Stomach (tissue), 9 donors: ENCODE data around the gene PPM1E. TPM values are rescaled to one million over a fixed set of nuclear protein-coding genes. Genes with fewer than 3 reads are reported as not detected.

Experiments used
- DNase-seq, 2 donors: peaks; one replicate each; pipeline versions ENCODE4 v3.0.0 to v3.0.0-alpha.2; 2013 to 2019
- H3K27ac ChIP-seq, 5 donors: fragments of 200-600 bp in 4 of 5; sonication (generic) in 4 of 5; one replicate each; pipeline ENCODE4 v1.5.1; 2013 to 2019; ENCODE audit warnings: mild to moderate bottlenecking in 1 of 5, moderate library complexity in 1 of 5
- H3K27me3 ChIP-seq, 3 donors: fragments of 200-600 bp; sonication (generic); one replicate each; pipeline ENCODE4 v1.5.1; 2017 to 2019; ENCODE audit warnings: mixed run types in 1 of 3
- H3K36me3 ChIP-seq, 4 donors: fragments of 200-600 bp; sonication (generic); 1 replicate in 3 of 4; 2 replicates in 1 of 4; pipeline ENCODE4 v1.5.1; 2016 to 2019
- H3K4me1 ChIP-seq, 4 donors: fragments of 200-600 bp; sonication (generic); one replicate each; pipeline ENCODE4 v1.5.1; 2016 to 2019
- H3K4me3 ChIP-seq, 4 donors: fragments of 200-600 bp; sonication (generic) in 3 of 4; one replicate each; pipeline ENCODE4 v1.5.1; 2016 to 2019; ENCODE audit warnings: mild to moderate bottlenecking in 1 of 4
- H3K9me3 ChIP-seq, 4 donors: fragments of 200-600 bp; sonication (generic); one replicate each; pipeline ENCODE4 v1.5.1; 2016 to 2019
- CTCF ChIP-seq, 7 experiments: fragments of 450-650 bp in 4 of 7; fragments of 200-600 bp in 3 of 7; sonication (generic) in 3 of 7; IDR thresholded peaks; one replicate each; pipeline ENCODE4 v1.5.1; 2016 to 2019; ENCODE audit warnings: antibody characterized with exemption in 7 of 7, control low read depth in 2 of 7, mild to moderate bottlenecking in 1 of 7
- EP300 ChIP-seq: sonication (generic); formaldehyde crosslinking; IDR thresholded peaks from one replicate; pipeline ENCODE4 v1.6.1; 2017; ENCODE audit warnings: antibody characterized with exemption
- POLR2A ChIP-seq, 4 donors: fragments of 450-650 bp; IDR thresholded peaks; one replicate each; pipeline ENCODE4 v1.6.1; 2016; ENCODE audit warnings: antibody characterized with exemption in 4 of 4, control low read depth in 2 of 4, mild to moderate bottlenecking in 1 of 4, moderate library complexity in 1 of 4
- POLR2AphosphoS5 ChIP-seq, 3 donors: sonication (generic); formaldehyde crosslinking; IDR thresholded peaks; one replicate each; pipeline ENCODE4 v1.6.1; 2016; ENCODE audit warnings: antibody characterized with exemption in 3 of 3
- WGBS, 5 donors: extraction: QIAGEN DNeasy Blood & Tissue Kit in 3 of 5; methylation state at CpG; one replicate each; pipeline versions ENCODE4 v1.1.5 to v1.1.7; 2013 to 2018; 5-methylcytosine and 5-hydroxymethylcytosine counted together
- intact Hi-C: fragments of 100-400 bp; cut with DNase I; formaldehyde crosslinking; loops from one replicate; pipeline ENCODE4 v1.15.1; 2023; ENCODE audit warnings: low total_unique reads
- polyA plus RNA-seq, 3 donors: library from polyadenylated mRNA; stranded (reverse); fragments of 200-250 nt; gene quantifications; one replicate each; pipeline ENCODE4 v1.2.3, GENCODE V29; 2013
- total RNA-seq, 5 donors: library from RNA; depleted of rRNA; stranded (reverse); fragments of >200 nt; gene quantifications; one replicate each; pipeline versions ENCODE4 v1.1.0 to v1.2.3, GENCODE V29; 2014 to 2016
- donor health status: healthy with polysubstance abuse.
- donor health status: Bipolar disorder and iron deficiency.
- donor health status: healthy.

The PPM1E gene
- total and polyA plus RNA-seq, 8 donors, result 0.08 to 0.92 (median 0.15) TPM; not detected in 3

GRCh38 chr17:58913971-58914769 is 158.5 kb downstream of the PPM1E start:
- Histone ChIP-seq H3K27ac (no peak overlapping the region), H3K36me3 (no peaks in the 10 kb centered on the region), H3K4me3 (no peak overlapping the region), H3K4me1 (no peaks in the 10 kb centered on the region), H3K9me3 (peaks cover 0 to 33% (median 24%) of the 10 kb centered on the region in 4 donors), H3K27me3 (peaks cover 0 to 5% (median 0%) of the 10 kb centered on the region in 3 donors)
- intact Hi-C loops, result no loop called here
- TF ChIP-seq POLR2A (IDR thresholded peaks at IDR 0.05) (no peak), POLR2AphosphoS5 (IDR thresholded peaks at IDR 0.05) (no peak), CTCF (IDR thresholded peaks at IDR 0.05) (no peak), EP300 (no peak)
- DNase-seq, result no peak
- WGBS, 5 donors, result 61 to 68% (median 67%) methylated on average over 2 of the region's 2 CpGs

DNA sequence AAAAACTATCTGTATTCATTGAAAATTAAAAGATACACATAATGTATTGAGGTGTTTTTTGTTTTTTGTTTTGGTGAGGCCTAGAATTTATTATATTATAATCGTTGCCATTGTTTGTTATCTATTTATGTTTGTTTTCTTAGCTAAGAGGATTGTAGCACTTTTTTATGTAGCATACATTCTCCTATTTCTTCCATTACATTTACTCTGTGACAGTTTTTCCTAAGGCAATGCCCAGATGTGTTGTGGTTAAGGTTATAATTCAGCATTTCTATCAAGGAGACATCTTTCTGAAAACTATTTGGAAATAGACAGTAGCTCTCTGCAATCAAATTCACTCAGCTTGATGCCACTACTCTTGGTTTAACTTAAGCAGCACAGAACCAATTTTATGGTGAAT is 161.6 kb downstream of the PPM1E start:
- Histone ChIP-seq H3K27me3 (peaks cover 0 to 5% (median 0%) of the 10 kb centered on the region in 3 donors), H3K4me1 (no peaks in the 10 kb centered on the region), H3K9me3 (peaks cover 0 to 9% (median 6%) of the 10 kb centered on the region in 4 donors), H3K36me3 (no peaks in the 10 kb centered on the region), H3K4me3 (no peak overlapping the region), H3K27ac (no peak overlapping the region)
- intact Hi-C loops, result no loop called here
- DNase-seq, result no peak
- WGBS, 5 donors, result 70 to 90% (median 76%) methylated on average over 1 of the region's 1 CpG
- no peak for TF ChIP-seq CTCF (IDR thresholded peaks at IDR 0.05)
- TF ChIP-seq EP300, result no peak
- no peak for TF ChIP-seq POLR2AphosphoS5 (IDR thresholded peaks at IDR 0.05)
- no peak for TF ChIP-seq POLR2A (IDR thresholded peaks at IDR 0.05)

DNA sequence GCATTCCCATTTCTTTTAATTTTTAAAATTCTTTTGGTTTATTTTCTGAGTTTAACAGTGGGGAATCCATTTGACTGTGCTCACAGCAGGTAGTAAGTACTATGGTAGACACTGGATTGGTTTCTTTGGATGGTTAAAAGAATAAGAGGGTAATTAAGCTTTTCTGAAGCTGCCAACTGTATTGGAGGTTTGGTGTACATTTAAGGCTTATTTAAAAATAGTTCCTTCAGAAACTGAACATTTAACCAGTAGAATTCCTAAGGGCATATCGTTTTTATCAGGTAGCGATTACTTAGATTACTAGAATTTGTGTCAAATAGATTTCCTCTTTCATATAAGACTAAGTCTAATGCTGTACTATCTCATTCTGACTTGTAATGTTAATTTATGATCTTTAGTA is 162.4 kb downstream of the PPM1E start:
- H3K36me3 ChIP-seq, result no peaks in the 10 kb centered on the region
- TF ChIP-seq POLR2A (IDR thresholded peaks at IDR 0.05) (no peak), EP300 (no peak), POLR2AphosphoS5 (IDR thresholded peaks at IDR 0.05) (no peak), CTCF (IDR thresholded peaks at IDR 0.05) (no peak)
- H3K4me1 ChIP-seq, result no peaks in the 10 kb centered on the region
- no peak overlapping the region for H3K4me3 ChIP-seq
- H3K27me3 ChIP-seq, result peaks cover 0 to 5% (median 0%) of the 10 kb centered on the region in 3 donors
- WGBS, 5 donors, result 74 to 80% (median 76%) methylated on average over 2 of the region's 2 CpGs
- intact Hi-C loops, result no loop called here
- H3K27ac ChIP-seq, result no peak overlapping the region
- H3K9me3 ChIP-seq, result peaks cover 0 to under 1% (median 0%) of the 10 kb centered on the region in 4 donors
- no peak for DNase-seq

GRCh38 chr17:58918884-58919283 is 163.2 kb downstream of the PPM1E start:
- peaks cover 0 to 5% (median 0%) of the 10 kb centered on the region in 3 donors for H3K27me3 ChIP-seq
- DNase-seq, result no peak
- H3K9me3 ChIP-seq, result no peaks in the 10 kb centered on the region
- H3K4me3 ChIP-seq, result no peak overlapping the region
- TF ChIP-seq CTCF (IDR thresholded peaks at IDR 0.05) (no peak), EP300 (no peak), POLR2AphosphoS5 (IDR thresholded peaks at IDR 0.05) (no peak), POLR2A (IDR thresholded peaks at IDR 0.05) (no peak)
- intact Hi-C loops, result no loop called here
- H3K4me1 ChIP-seq, result no peaks in the 10 kb centered on the region
- H3K36me3 ChIP-seq, result no peaks in the 10 kb centered on the region
- H3K27ac ChIP-seq, result no peak overlapping the region
